ENCODE measurements around the gene SULT1A1.

SULT1A1 gene

GRCh38 chr16:28555561-28555960 lies 54.3 kb downstream of the SULT1A1 start:
- DNase-seq: peak in 1 of 5 experiments; percentile 42

All from T-helper 2 cell (primary cell).